ENCODE results near the gene TMBIM1.

- TF ChIP-seq CTCF (IDR thresholded peaks at IDR 0.05), result no peak
- TF ChIP-seq POLR2A (IDR thresholded peaks at IDR 0.05), result no peak
These were observed 57.3 kb downstream of the TMBIM1 start for GRCh38 chr2:218235017-218235416.

Measured in thyroid gland (tissue), 4 donors.